ENCODE data around the gene THPO.
A peak's percentile ranks its signal among the peaks of the same experiment; 100 is the strongest.

THPO gene

DNA sequence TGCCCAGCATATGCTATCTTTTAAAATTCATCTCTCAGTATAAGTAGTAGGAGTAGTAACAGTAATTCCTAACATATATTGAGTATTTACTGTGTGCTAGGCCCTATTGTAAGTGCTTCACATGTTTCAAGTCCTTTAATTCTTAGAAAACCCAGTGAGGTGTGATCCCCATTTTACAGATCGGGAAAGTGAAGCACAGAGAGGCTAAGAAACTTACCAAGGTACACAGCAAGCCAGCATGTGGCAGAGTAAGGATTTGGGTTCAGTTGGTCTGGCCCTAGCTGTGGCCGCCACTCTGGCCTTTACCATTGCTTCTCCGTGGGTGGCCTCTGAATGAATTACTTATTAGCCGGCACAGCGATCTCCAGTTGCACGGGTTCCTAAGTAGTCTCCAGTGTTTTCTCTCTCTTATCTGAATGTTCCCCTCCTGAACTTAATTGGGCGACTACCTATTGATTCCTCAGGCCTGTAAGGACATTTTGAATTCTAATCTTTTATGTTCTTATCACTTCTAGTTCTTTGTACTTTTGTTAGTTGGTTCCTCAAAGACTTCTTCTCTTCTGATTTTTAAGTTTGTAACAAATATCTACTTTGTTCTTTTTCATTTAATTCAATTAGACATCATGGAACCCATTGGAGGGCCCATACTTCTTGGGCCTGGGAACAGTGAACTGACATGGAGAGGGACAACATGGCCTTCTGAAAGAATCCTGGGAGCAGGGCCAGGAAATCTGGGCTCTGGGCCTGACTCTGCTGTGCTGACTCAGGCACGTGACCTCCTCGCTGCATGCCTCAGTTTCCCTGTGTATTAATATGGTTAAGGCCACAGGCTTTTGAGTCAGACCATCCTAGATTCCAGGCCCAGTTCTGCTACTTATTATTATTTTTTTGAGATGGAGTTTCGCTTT lies 28.2 kb downstream of the THPO start:
- Histone ChIP-seq H3K27ac (no peak overlapping the region), H3K4me3 (no peak overlapping the region)
- TF ChIP-seq, protein P1, sequence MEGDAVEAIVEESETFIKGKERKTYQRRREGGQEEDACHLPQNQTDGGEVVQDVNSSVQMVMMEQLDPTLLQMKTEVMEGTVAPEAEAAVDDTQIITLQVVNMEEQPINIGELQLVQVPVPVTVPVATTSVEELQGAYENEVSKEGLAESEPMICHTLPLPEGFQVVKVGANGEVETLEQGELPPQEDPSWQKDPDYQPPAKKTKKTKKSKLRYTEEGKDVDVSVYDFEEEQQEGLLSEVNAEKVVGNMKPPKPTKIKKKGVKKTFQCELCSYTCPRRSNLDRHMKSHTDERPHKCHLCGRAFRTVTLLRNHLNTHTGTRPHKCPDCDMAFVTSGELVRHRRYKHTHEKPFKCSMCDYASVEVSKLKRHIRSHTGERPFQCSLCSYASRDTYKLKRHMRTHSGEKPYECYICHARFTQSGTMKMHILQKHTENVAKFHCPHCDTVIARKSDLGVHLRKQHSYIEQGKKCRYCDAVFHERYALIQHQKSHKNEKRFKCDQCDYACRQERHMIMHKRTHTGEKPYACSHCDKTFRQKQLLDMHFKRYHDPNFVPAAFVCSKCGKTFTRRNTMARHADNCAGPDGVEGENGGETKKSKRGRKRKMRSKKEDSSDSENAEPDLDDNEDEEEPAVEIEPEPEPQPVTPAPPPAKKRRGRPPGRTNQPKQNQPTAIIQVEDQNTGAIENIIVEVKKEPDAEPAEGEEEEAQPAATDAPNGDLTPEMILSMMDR (IDR thresholded peaks at IDR 0.05) = no peak
- DNase-seq (ENCODE audit: low spot score) = no peak

DNA sequence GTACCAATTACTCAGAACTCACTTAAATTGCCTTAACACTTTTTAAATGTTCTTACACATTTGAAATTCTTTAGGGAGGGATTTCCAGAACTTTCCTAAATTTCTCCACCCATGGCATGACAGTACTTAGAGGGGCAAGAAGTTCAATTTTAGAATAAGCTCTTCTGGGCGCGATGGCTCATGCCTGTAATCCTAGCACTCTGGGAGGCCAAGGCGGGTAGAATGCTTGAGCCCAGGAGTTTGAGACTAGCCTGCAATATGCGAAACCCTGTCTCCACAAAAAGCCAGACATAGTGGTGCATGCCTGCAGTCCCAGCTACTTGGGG lies 30.0 kb downstream of the THPO start:
- H3K27ac ChIP-seq = no peak overlapping the region
- DNase-seq (ENCODE audit: low spot score) = no peak
- TF ChIP-seq, protein P1 (IDR thresholded peaks at IDR 0.05) = no peak
- H3K4me3 ChIP-seq = no peak overlapping the region

DNA sequence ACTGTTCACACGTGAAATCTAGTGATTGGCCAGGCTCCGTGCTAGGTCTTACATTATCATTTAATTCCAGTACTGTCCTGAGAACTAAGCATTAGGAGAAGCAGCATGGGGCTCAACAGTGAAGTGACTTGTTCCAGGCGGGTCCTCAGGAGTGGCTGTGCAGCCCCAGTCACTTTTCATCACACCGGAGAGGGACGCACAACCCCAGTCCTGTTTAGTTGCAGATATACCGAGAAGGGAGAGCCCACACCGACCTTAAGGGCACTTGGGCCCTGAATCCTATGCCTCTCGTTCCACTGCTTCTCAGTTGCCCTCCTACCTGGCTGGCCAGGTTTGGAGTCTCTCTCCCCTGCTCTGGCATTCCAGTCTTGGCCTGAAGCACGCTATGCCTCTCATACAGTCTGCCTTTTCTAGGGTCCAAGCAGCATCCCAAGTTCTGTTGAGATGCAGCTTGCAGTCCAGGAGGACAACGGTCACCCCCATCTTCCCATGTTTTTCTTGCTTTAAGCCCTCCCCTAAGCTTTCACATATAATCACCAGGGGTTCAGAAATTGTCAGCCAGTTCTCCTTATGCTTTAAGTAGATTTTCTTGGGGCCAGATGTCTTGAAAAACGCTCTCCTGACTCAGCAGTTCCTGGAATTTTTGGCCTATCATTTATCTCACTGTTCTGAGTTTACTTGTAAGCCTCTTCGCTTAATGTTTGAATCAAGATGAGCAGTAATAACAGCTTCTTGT lies 30.5 kb downstream of the THPO start:
- Histone ChIP-seq H3K27ac (no peak overlapping the region), H3K4me3 (no peak overlapping the region)
- DNase-seq (ENCODE audit: low spot score) = no peak
- TF ChIP-seq, protein P1 (IDR thresholded peaks at IDR 0.05) = no peak

- Histone ChIP-seq H3K27ac (no peak overlapping the region), H3K4me3 (no peak overlapping the region)
- DNase-seq (ENCODE audit: low spot score) = no peak
- TF ChIP-seq, protein P1 (IDR thresholded peaks at IDR 0.05) = no peak
These were observed 31.4 kb downstream of the THPO start for GRCh38 chr3:184346480-184347190.

GRCh38 chr3:184345317-184346144 lies 32.5 kb downstream of the THPO start:
- no peak for DNase-seq (ENCODE audit: low spot score)
- Histone ChIP-seq H3K4me3 (no peak overlapping the region), H3K27ac (peak overlapping the region in 1 of 2 donors; percentile 15)
- TF ChIP-seq, protein P1 (IDR thresholded peaks at IDR 0.05) = no peak

- Histone ChIP-seq H3K27ac (peak overlapping the region in 1 of 2 donors; percentile 15), H3K4me3 (no peak overlapping the region)
- no peak for DNase-seq (ENCODE audit: low spot score)
- TF ChIP-seq, protein P1 (IDR thresholded peaks at IDR 0.05) = no peak
These were observed 33.3 kb downstream of the THPO start for GRCh38 chr3:184344579-184345316.
